IMR-90 (cell line): Measurements from ENCODE around the gene TPPP. TPM values are rescaled to one million over a fixed set of nuclear protein-coding genes. Genes with fewer than 3 reads are reported as not detected.

Source experiments
- ATAC-seq: fragments of 200-7000 bp; cut with Tn5 transposase; 2 replicates; pipeline ENCODE4 v1.9.1; 2020; ENCODE audit warnings: low read depth, mild to moderate bottlenecking, moderate library complexity
- BruUV-seq: library from RNA; stranded (reverse); fragments of 400-500 nt; replicated peaks from 2 replicates; lab custom pipeline; 2021; lab: Mats Ljungman, UMichigan
- CTCF ChIA-PET: fragments of 300-600 bp; formaldehyde crosslinking; extraction: SDS; loops from one replicate; lab custom pipeline; 2021; ENCODE audit warnings: antibody characterized with exemption; lab: Yijun Ruan, JAX
- POLR2A ChIA-PET: fragments of 300-600 bp; sonication (Branson Sonifier 250); formaldehyde crosslinking; loops from one replicate; lab custom pipeline; 2022; ENCODE audit warnings: antibody characterized with exemption; ENCODE audit not compliant: unreplicated experiment; lab: Charles Lee
- DNase-seq: peaks from one replicate; pipeline ENCODE4 v3.0.0; 2013
- H2AFZ ChIP-seq: replicated peaks from 2 replicates; pipeline ENCODE3; 2013; ENCODE audit warnings: low read length, mild to moderate bottlenecking; ENCODE audit not compliant: poor library complexity
- H2AK5ac ChIP-seq: 2 replicates; pipeline ENCODE4 v1.6.1; 2013; ENCODE audit warnings: low read depth, low read length, inconsistent platforms
- H2AK9ac ChIP-seq: replicated peaks from 2 replicates; pipeline ENCODE3; 2013; ENCODE audit warnings: mild to moderate bottlenecking, low read depth, low read length, moderate library complexity; ENCODE audit not compliant: poor library complexity
- H2BK120ac ChIP-seq: 2 replicates; pipeline ENCODE4 v1.6.1; 2013; ENCODE audit warnings: low read depth, low read length, inconsistent platforms
- H2BK15ac ChIP-seq: 3 replicates; pipeline ENCODE4 v1.6.1; 2013; ENCODE audit warnings: low read depth, low read length, inconsistent platforms
- H2BK20ac ChIP-seq: 2 replicates; pipeline ENCODE4 v1.6.1; 2013; ENCODE audit warnings: low read depth, mild to moderate bottlenecking, inconsistent platforms, low read length, moderate library complexity
- H2BK5ac ChIP-seq: 2 replicates; pipeline ENCODE4 v1.6.1; 2013; ENCODE audit warnings: mild to moderate bottlenecking, low read depth, low read length, inconsistent platforms; ENCODE audit not compliant: poor library complexity, severe bottlenecking
- H3K14ac ChIP-seq: replicated peaks from 2 replicates; pipeline ENCODE4 v1.6.1; 2013; ENCODE audit warnings: low read depth, low read length, inconsistent platforms
- H3K18ac ChIP-seq: 2 replicates; pipeline ENCODE4 v1.6.1; 2013; ENCODE audit warnings: low read depth, low read length, control low read depth
- H3K23ac ChIP-seq: 2 replicates; pipeline ENCODE4 v1.6.1; 2013; ENCODE audit warnings: low read depth, low read length, inconsistent platforms
- H3K27ac ChIP-seq: 2 replicates; pipeline ENCODE4 v1.5.1; 2013; ENCODE audit warnings: mild to moderate bottlenecking, control low read depth, low read length; ENCODE audit not compliant: insufficient read depth
- H3K27me3 ChIP-seq: 2 replicates; pipeline ENCODE4 v1.6.1; 2013; ENCODE audit warnings: low read length; ENCODE audit not compliant: control insufficient read depth, insufficient read depth
- H3K36me3 ChIP-seq: 2 replicates; pipeline ENCODE4 v1.6.1; 2013; ENCODE audit warnings: low read length, mixed read lengths; ENCODE audit not compliant: control insufficient read depth, insufficient read depth
- H3K4ac ChIP-seq: 2 replicates; pipeline ENCODE4 v1.6.1; 2013; ENCODE audit warnings: low read depth, low read length, inconsistent platforms
- H3K4me1 ChIP-seq: 2 replicates; pipeline ENCODE4 v1.6.1; 2013; ENCODE audit warnings: low read length, mixed read lengths; ENCODE audit not compliant: control insufficient read depth, insufficient read depth
- H3K4me2 ChIP-seq: 2 replicates; pipeline ENCODE4 v1.6.1; 2013; ENCODE audit warnings: low read depth, mild to moderate bottlenecking, control low read depth, low read length, moderate library complexity
- H3K4me3 ChIP-seq: 2 replicates; pipeline ENCODE4 v1.5.1; 2013; ENCODE audit warnings: low read depth, mild to moderate bottlenecking, control low read depth, low read length, moderate library complexity; ENCODE audit not compliant: insufficient read depth
- H3K56ac ChIP-seq: 2 replicates; pipeline ENCODE4 v1.6.1; 2013; ENCODE audit warnings: low read length, inconsistent platforms; ENCODE audit not compliant: insufficient read depth; ENCODE audit errors: extremely low read depth
- H3K79me1 ChIP-seq, 2 experiments: 2 replicates each; pipeline ENCODE4 v1.6.1; 2013; ENCODE audit warnings: low read length in 2 of 2, inconsistent platforms in 1 of 2, low read depth in 1 of 2
- H3K9ac ChIP-seq: 2 replicates; pipeline ENCODE4 v1.6.1; 2013; ENCODE audit warnings: low read depth, low read length, control low read depth
- H3K9me1 ChIP-seq: 2 replicates; pipeline ENCODE4 v1.6.1; 2013; ENCODE audit warnings: low read length, inconsistent platforms; ENCODE audit not compliant: insufficient read depth
- H3K9me3 ChIP-seq: 2 replicates; pipeline ENCODE4 v1.6.1; 2013; ENCODE audit warnings: low read length; ENCODE audit not compliant: control insufficient read depth, insufficient read depth
- H4K20me1 ChIP-seq: 2 replicates; pipeline ENCODE4 v1.6.1; 2013; ENCODE audit warnings: low read length, inconsistent platforms; ENCODE audit not compliant: insufficient read depth
- H4K5ac ChIP-seq: 2 replicates; pipeline ENCODE4 v1.6.1; 2013; ENCODE audit warnings: mild to moderate bottlenecking, low read depth, low read length, control low read depth
- H4K8ac ChIP-seq, 2 experiments: 2 replicates each; pipeline ENCODE4 v1.6.1; 2013; ENCODE audit warnings: low read depth in 2 of 2, low read length in 2 of 2, control low read depth in 1 of 2, inconsistent platforms in 1 of 2
- H4K91ac ChIP-seq: 2 replicates; pipeline ENCODE4 v1.6.1; 2013; ENCODE audit warnings: low read depth, low read length, inconsistent platforms; ENCODE audit not compliant: insufficient read depth
- BHLHE40 ChIP-seq: fragments of 150-350 bp; IDR thresholded peaks from 2 replicates; pipeline ENCODE4 v1.6.1; 2016; ENCODE audit warnings: mild to moderate bottlenecking, low read depth, low read length
- CHD1 ChIP-seq: IDR thresholded peaks from 2 replicates; pipeline ENCODE4 v1.6.1; 2012; ENCODE audit warnings: low read depth, low read length, improper control_type of control experiment
- MAFK ChIP-seq: IDR thresholded peaks from 2 replicates; pipeline ENCODE4 v1.6.1; 2012; ENCODE audit warnings: low read depth, low read length, improper control_type of control experiment
- MXI1 ChIP-seq: IDR thresholded peaks from 2 replicates; pipeline ENCODE4 v1.6.1; 2012; ENCODE audit warnings: low read depth, mild to moderate bottlenecking, low read length, moderate library complexity, borderline replicate concordance
- NFE2L2 ChIP-seq: fragments of 150-350 bp; IDR thresholded peaks from 2 replicates; pipeline ENCODE4 v1.6.1; 2016; ENCODE audit warnings: low read depth, mild to moderate bottlenecking, low read length
- POLR2A ChIP-seq: IDR thresholded peaks from 2 replicates; pipeline ENCODE4 v1.6.1; 2012; ENCODE audit warnings: mild to moderate bottlenecking, low read depth, low read length
- RAD21 ChIP-seq: IDR thresholded peaks from 2 replicates; pipeline ENCODE4 v1.6.1; 2012; ENCODE audit warnings: low read length, improper control_type of control experiment
- RFX5 ChIP-seq: IDR thresholded peaks from 2 replicates; pipeline ENCODE4 v1.8.0; 2012; ENCODE audit warnings: low read depth, mild to moderate bottlenecking, low read length, moderate library complexity
- WGBS, 2 experiments: methylation state at CpG; one replicate each; pipeline versions ENCODE4 v1.1.5 to v1.1.7; 2013; ENCODE audit warnings: missing lambda C conversion rate in 2 of 2; ENCODE audit not compliant: insufficient read length in 1 of 2; ENCODE audit errors: extremely low coverage in 2 of 2; 5-methylcytosine and 5-hydroxymethylcytosine counted together
- dilution Hi-C: fragments of 300-500 bp; cut with HindIII; formaldehyde crosslinking; loops from one replicate; pipeline ENCODE4 v1.14.3; 2018; ENCODE audit warnings: low sequenced_read_pairs; ENCODE audit not compliant: unreplicated experiment
- in situ Hi-C: fragments of 300-500 bp; cut with MboI; formaldehyde crosslinking; loops from 3 replicates; pipeline ENCODE4 v1.14.3; 2019; ENCODE audit warnings: low sequenced_read_pairs, inconsistent platforms, mixed read lengths
- intact Hi-C: fragments of 100-400 bp; cut with micrococcal nuclease; formaldehyde crosslinking; loops from 2 replicates; pipeline ENCODE4 v1.10.0; 2022
- polyA plus RNA-seq, 3 experiments: library from polyadenylated mRNA; depleted of rRNA; stranded (reverse); fragments of >200 nt; gene quantifications; 2 replicates each; pipeline ENCODE4 v1.2.3, GENCODE V29; 2012; ENCODE audit warnings: low replicate concordance in 1 of 3
- total RNA-seq: library from RNA; depleted of rRNA; stranded (reverse); fragments of >200 nt; gene quantifications from 2 replicates; pipeline ENCODE4 v1.2.3, GENCODE V29; 2012
- TF ChIP-seq, protein P1 (sequence below): conservative IDR thresholded peaks from 2 replicates; pipeline ENCODE4 v1.5.1; 2012; ENCODE audit warnings: mild to moderate bottlenecking, low read depth, low read length, improper control_type of control experiment
- TF ChIP-seq, protein P2 (sequence below): fragments of 150-350 bp; IDR thresholded peaks from 2 replicates; pipeline ENCODE4 v1.6.1; 2016; ENCODE audit warnings: low read depth, mild to moderate bottlenecking, low read length, moderate library complexity, borderline replicate concordance

The TPPP gene
- total and polyA plus RNA-seq, 2 of the 4 experiments (the other 2 are of a cell fraction) = under 0.01 to 0.07 TPM

- Histone ChIP-seq H3K9ac (no peak overlapping the region), H4K91ac (no peak overlapping the region), H3K23ac (no peak overlapping the region), H2AFZ (no peak overlapping the region), H3K4ac (no peak overlapping the region), H3K36me3 (peaks cover 8% of the 10 kb centered on the region), H3K9me3 (no peaks in the 10 kb centered on the region), H2AK5ac (no peak overlapping the region), H4K8ac (no peak overlapping the region), H2BK15ac (no peak overlapping the region), H2BK20ac (no peak overlapping the region), H3K79me1 (no peaks in the 10 kb centered on the region), H4K5ac (no peak overlapping the region), H3K56ac (no peak overlapping the region), H3K27me3 (no peaks in the 10 kb centered on the region), H2BK5ac (no peak overlapping the region), H2BK120ac (no peak overlapping the region), H3K18ac (no peak overlapping the region), H4K20me1 (no peaks in the 10 kb centered on the region), H3K9me1 (no peaks in the 10 kb centered on the region), H3K4me2 (no peak overlapping the region), H3K27ac (no peak overlapping the region), H3K4me1 (no peaks in the 10 kb centered on the region), H3K4me3 (no peak overlapping the region), H2AK9ac (no peak overlapping the region), H3K14ac (no peak overlapping the region)
- TF ChIP-seq RAD21 (no peak), CHD1 (no peak), BHLHE40 (no peak), POLR2A (no peak), NFE2L2 (no peak), RFX5 (no peak), MXI1 (no peak), MAFK (no peak)
- TF ChIP-seq, protein P1, sequence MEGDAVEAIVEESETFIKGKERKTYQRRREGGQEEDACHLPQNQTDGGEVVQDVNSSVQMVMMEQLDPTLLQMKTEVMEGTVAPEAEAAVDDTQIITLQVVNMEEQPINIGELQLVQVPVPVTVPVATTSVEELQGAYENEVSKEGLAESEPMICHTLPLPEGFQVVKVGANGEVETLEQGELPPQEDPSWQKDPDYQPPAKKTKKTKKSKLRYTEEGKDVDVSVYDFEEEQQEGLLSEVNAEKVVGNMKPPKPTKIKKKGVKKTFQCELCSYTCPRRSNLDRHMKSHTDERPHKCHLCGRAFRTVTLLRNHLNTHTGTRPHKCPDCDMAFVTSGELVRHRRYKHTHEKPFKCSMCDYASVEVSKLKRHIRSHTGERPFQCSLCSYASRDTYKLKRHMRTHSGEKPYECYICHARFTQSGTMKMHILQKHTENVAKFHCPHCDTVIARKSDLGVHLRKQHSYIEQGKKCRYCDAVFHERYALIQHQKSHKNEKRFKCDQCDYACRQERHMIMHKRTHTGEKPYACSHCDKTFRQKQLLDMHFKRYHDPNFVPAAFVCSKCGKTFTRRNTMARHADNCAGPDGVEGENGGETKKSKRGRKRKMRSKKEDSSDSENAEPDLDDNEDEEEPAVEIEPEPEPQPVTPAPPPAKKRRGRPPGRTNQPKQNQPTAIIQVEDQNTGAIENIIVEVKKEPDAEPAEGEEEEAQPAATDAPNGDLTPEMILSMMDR = no peak
- TF ChIP-seq, protein P2, sequence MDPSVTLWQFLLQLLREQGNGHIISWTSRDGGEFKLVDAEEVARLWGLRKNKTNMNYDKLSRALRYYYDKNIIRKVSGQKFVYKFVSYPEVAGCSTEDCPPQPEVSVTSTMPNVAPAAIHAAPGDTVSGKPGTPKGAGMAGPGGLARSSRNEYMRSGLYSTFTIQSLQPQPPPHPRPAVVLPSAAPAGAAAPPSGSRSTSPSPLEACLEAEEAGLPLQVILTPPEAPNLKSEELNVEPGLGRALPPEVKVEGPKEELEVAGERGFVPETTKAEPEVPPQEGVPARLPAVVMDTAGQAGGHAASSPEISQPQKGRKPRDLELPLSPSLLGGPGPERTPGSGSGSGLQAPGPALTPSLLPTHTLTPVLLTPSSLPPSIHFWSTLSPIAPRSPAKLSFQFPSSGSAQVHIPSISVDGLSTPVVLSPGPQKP = no peak
- POLR2A ChIA-PET = no interaction called here
- WGBS, 2 experiments = 100% methylated on average over 7 of the region's 16 CpGs; no CpG with 5 or more reads in 1 of the 2 experiments
- in situ Hi-C loops = no loop called here
- ATAC-seq (no peak), DNase-seq (no peak)
- BruUV-seq = no TSS peak
- CTCF ChIA-PET = no interaction called here
- dilution Hi-C loops = no loop called here
- intact Hi-C loops = no loop called here
Measured at GRCh38 chr5:625516-625915, 67.6 kb downstream of the TPPP start.
